Measurements from ENCODE around the gene C11orf65. TPM values are rescaled to one million over a fixed set of nuclear protein-coding genes. Genes with fewer than 3 reads are reported as not detected.

C11orf65 gene
- total RNA-seq (1 to 10 TPM in 1 of 4 donors, under 1 TPM in 3; 0.44 to 1.0 (median 0.69) TPM), polyA plus RNA-seq (0.54 TPM)
- long read RNA-seq, donor 1 = 0 reads
- long read RNA-seq, donor 2 = 0 reads
- long read RNA-seq, donor 3 = 0 reads
- long read RNA-seq, donor 4, partial matches to known transcripts = 0 of 1 reads
- long read RNA-seq, donor 4, other reads (novel, unspliced or antisense) = 1 of 1 reads

DNA sequence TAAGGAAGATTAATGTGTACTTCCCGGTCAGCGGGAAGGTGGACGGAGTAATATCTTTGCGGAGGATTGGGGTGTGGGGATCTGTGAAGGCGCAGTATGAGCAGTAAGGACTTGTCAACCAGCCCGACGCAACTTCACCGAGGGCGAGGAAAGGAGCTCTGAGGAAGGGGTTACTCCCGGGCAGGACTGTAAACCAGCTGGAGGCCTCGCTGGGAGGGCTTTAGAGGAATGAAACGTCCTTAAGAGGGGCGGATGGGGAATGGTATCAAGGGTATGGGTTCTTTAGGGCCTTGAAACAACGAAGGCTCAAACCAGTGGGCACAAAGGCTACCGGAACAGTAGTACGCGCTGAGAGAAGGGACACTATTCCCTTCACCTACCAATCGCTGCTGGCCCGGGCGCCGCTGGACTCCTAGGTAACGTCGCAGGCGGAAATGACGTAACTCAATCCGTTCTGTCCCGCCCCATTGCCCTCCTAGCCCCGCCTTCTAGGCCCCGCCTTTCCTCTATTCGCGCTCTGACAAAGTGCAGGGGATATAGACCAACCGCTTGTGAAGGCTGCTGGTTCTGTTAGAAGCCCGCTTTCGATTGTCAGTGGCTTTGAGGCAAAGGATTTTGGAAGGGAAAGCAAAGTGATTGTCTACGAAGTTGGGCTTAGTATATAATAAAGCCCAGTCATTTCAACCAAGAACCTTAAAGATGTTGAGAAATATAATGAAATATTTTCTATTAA lies at the start of gene C11orf65:
Gene C11orf65, minus strand, starts transcription at position 439 of the 733 bp plus-strand sequence. CDS start 5,970 bp downstream, outside the sequence.
- H3K27ac ChIP-seq (ENCODE audit: low read length) = peak within 1 kb of the TSS; percentile 98
- intact Hi-C loops (cut with DNase I) = no loop called here
- peak within 1 kb of the TSS; percentile 70 for H3K4me3 ChIP-seq (ENCODE audit: low read length)
- H3K4me1 ChIP-seq (ENCODE audit: control insufficient read depth, insufficient read depth, low read length) = peaks cover 2% of the 10 kb centered on the region
- H3K9me3 ChIP-seq (ENCODE audit: control insufficient read depth, low read length) = no peaks in the 10 kb centered on the region
- DNase-seq (peak; percentile 96 to 98 (median 97)), ATAC-seq (peak; percentile 100)
- H3K27me3 ChIP-seq (ENCODE audit: control insufficient read depth, insufficient read depth) = no peaks in the 10 kb centered on the region
- under 1% methylated on average over 35 of the region's 35 CpGs for WGBS

DNA sequence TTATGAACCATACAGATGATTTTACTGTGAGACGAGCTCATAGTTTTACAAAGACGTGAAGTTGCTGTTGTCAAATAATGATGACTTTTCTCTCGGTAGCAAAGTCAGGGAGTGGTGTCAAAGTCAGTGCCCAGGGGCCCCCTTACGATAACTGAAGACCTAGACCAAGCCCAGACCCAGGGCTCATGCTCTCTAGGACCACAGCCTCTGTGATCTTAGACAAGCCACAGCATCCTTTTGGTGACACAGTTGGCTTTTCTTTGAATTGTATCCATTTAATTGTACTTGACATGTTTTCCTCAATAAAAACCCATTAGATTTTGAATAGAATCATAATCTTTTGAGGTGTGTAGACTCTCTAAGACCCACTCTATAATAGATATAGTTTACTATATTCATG lies 48.8 kb upstream of the C11orf65 start:
- 95% methylated on average over 4 of the region's 4 CpGs for WGBS
- Histone ChIP-seq H3K4me1 (ENCODE audit: control insufficient read depth, insufficient read depth, low read length) (no peaks in the 10 kb centered on the region), H3K9me3 (ENCODE audit: control insufficient read depth, low read length) (no peaks in the 10 kb centered on the region), H3K4me3 (ENCODE audit: low read length) (no peak overlapping the region), H3K27me3 (ENCODE audit: control insufficient read depth, insufficient read depth) (peaks cover 2% of the 10 kb centered on the region), H3K27ac (ENCODE audit: low read length) (no peak overlapping the region)
- intact Hi-C loops (cut with DNase I) = no loop called here
- ATAC-seq (no peak), DNase-seq (no peak)

DNA sequence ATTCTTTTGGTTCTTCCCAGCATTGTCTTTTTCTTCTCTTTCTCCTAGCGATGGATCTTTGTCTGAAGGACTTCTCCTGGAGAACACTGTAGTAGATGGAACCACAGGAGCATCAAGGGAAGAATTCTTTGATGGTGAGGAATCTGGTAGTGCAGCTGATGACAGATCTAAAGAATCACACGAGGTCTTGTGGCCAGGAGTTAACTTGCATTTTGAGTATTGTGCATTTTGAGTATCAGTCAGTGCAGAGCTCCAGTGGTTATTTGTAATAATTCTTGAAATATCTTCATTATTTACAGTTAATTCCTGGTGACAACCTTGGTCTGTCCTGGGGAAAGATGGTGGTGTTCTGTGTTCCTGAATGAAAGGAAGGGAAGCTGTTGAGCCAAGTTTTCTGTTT lies 45.4 kb upstream of the C11orf65 start:
- no peaks in the 10 kb centered on the region for H3K9me3 ChIP-seq (ENCODE audit: control insufficient read depth, low read length)
- no peak for DNase-seq
- WGBS = 68% methylated on average over 2 of the region's 2 CpGs
- no peak overlapping the region for H3K27ac ChIP-seq (ENCODE audit: low read length)
- H3K27me3 ChIP-seq (ENCODE audit: control insufficient read depth, insufficient read depth) = peaks cover 2% of the 10 kb centered on the region
- no peak overlapping the region for H3K4me3 ChIP-seq (ENCODE audit: low read length)
- intact Hi-C loops (cut with DNase I) = no loop called here
- ATAC-seq = no peak
- H3K4me1 ChIP-seq (ENCODE audit: control insufficient read depth, insufficient read depth, low read length) = no peaks in the 10 kb centered on the region

DNA sequence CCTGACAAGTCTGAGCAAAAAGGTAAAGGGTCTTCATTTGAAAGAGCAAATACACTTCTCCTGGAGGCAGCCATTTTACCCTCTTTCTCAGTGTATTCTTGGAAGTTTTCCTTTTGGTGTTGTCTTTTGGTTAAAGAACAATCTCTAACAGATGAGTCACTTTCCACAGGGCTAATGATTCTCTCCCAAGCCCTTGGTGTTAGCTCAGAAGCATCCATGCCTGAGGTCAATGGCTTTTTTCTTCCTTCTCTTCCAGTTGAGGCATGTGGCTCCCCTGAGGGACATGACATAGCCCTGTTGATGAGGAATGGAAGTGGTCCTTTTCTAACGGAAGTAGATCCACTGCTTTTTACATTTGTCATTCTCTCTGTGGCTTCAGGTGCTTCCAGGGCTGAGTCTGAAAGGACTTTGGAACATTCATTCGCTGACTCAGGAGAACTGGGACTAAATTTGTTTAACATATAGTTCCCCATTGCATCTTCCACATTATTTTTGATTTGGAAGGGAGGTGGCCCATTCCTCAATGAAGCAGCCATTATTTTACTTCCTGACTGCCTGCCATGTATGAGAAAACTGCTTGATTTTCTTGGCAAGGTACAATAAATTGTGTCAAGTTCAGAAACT lies 44.6 kb upstream of the C11orf65 start:
- H3K9me3 ChIP-seq (ENCODE audit: control insufficient read depth, low read length) = no peaks in the 10 kb centered on the region
- no peak for DNase-seq
- H3K4me1 ChIP-seq (ENCODE audit: control insufficient read depth, insufficient read depth, low read length) = no peaks in the 10 kb centered on the region
- no peak overlapping the region for H3K4me3 ChIP-seq (ENCODE audit: low read length)
- WGBS = 87% methylated on average over 2 of the region's 2 CpGs
- peaks cover 2% of the 10 kb centered on the region for H3K27me3 ChIP-seq (ENCODE audit: control insufficient read depth, insufficient read depth)
- intact Hi-C loops (cut with DNase I) = no loop called here
- no peak for ATAC-seq
- no peak overlapping the region for H3K27ac ChIP-seq (ENCODE audit: low read length)

DNA sequence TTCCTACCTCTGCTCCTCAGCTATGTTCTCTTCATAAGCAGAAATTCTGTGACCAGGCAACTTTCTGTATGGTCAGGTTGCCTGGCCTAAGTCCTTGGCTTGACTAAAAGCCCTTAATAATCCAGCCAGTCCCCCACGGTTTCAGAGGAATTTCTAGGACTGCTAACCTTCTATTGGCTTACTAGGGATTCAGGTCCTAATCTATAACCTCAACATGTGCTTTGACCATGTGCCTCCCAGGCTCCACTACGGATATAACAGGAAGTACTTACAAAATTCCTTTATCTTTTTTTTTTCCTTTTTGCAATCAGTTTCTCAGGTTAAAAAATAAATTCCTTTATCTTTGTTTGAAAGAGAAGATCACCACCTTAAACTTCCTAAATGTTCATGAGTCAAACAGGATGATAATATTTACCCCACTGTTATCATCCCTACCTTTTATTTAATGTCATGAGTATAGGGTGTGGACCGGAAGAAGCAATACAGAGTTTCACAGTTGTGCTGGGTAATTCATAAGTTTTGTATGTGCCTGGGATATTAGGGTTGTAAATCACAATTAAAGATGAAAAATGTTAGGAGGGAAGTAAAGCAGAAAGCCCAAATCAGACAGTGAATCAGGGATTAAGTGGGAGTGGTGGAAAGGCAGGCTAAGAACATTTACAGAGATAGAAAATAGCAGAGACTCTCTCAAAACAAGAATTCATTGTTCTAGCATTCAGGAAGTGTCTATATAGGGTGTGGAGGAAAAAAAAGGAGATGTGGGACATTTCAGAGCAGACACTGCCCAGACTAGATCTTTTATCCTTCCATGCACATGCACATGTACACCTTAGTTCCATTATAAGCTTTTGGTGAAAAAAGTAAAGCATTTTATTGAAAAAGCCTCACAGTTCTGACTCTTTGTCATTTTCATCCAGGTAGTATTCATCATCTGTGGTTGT lies 41.6 kb upstream of the C11orf65 start:
- DNase-seq = no peak
- intact Hi-C loops (cut with DNase I) = no loop called here
- WGBS = 55% methylated on average over 3 of the region's 3 CpGs

GRCh38 chr11:108501396-108501795 lies 34.1 kb upstream of the C11orf65 start:
- WGBS = 74% methylated on average over 5 of the region's 5 CpGs
- intact Hi-C loops (cut with DNase I) = no loop called here
- H3K4me3 ChIP-seq (ENCODE audit: low read length) = no peak overlapping the region
- H3K9me3 ChIP-seq (ENCODE audit: control insufficient read depth, low read length) = no peaks in the 10 kb centered on the region
- H3K27me3 ChIP-seq (ENCODE audit: control insufficient read depth, insufficient read depth) = no peaks in the 10 kb centered on the region
- DNase-seq (no peak), ATAC-seq (no peak)
- no peaks in the 10 kb centered on the region for H3K4me1 ChIP-seq (ENCODE audit: control insufficient read depth, insufficient read depth, low read length)
- no peak overlapping the region for H3K27ac ChIP-seq (ENCODE audit: low read length)

More for the DNA sequence above, 41.6 kb upstream of the C11orf65 start:
- H3K4me3 ChIP-seq (ENCODE audit: low read length) = no peak overlapping the region
- H3K9me3 ChIP-seq (ENCODE audit: control insufficient read depth, low read length) = no peaks in the 10 kb centered on the region
- no peaks in the 10 kb centered on the region for H3K4me1 ChIP-seq (ENCODE audit: control insufficient read depth, insufficient read depth, low read length)
- H3K27me3 ChIP-seq (ENCODE audit: control insufficient read depth, insufficient read depth) = peaks cover 2% of the 10 kb centered on the region
- ATAC-seq = no peak
- H3K27ac ChIP-seq (ENCODE audit: low read length) = no peak overlapping the region

DNA sequence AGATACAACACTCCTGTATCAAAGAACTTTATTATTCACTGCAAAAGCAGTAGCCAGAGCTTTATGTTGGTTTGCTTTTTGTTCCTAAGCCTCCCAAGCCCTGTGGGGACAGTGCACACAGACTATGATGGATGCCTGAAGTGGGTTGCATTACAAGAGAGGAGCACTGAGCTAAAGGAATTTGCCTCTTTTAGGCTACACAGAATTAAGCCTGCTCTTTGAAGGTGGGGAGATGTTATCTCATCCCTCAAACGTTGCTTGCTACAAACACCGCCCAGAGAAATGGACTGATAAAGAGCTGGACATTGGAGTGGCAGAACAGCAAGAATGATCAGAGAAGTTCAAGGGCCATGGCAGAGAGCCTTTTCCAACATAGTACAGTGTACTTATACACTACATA lies 33.4 kb upstream of the C11orf65 start:
- ATAC-seq = no peak
- DNase-seq = no peak
- Histone ChIP-seq H3K27me3 (ENCODE audit: control insufficient read depth, insufficient read depth) (no peaks in the 10 kb centered on the region), H3K9me3 (ENCODE audit: control insufficient read depth, low read length) (no peaks in the 10 kb centered on the region), H3K4me3 (ENCODE audit: low read length) (no peak overlapping the region), H3K4me1 (ENCODE audit: control insufficient read depth, insufficient read depth, low read length) (no peaks in the 10 kb centered on the region), H3K27ac (ENCODE audit: low read length) (no peak overlapping the region)
- 53% methylated on average over 2 of the region's 2 CpGs for WGBS
- intact Hi-C loops (cut with DNase I) = no loop called here

GRCh38 chr11:108500169-108500568 lies 32.8 kb upstream of the C11orf65 start:
- ATAC-seq = no peak
- intact Hi-C loops (cut with DNase I) = no loop called here
- 93% methylated on average over 4 of the region's 4 CpGs for WGBS
- H3K27me3 ChIP-seq (ENCODE audit: control insufficient read depth, insufficient read depth) = no peaks in the 10 kb centered on the region
- no peak for DNase-seq
- no peak overlapping the region for H3K4me3 ChIP-seq (ENCODE audit: low read length)
- H3K9me3 ChIP-seq (ENCODE audit: control insufficient read depth, low read length) = no peaks in the 10 kb centered on the region
- no peaks in the 10 kb centered on the region for H3K4me1 ChIP-seq (ENCODE audit: control insufficient read depth, insufficient read depth, low read length)
- no peak overlapping the region for H3K27ac ChIP-seq (ENCODE audit: low read length)

- intact Hi-C loops (cut with DNase I) = loop anchor here in 1 of 4 donors (10.0 kb wide), 1 partner anchor 146 kb away; no protein-coding TSS in a partner anchor
- ATAC-seq = no peak
- 63% methylated on average over 29 of the region's 29 CpGs for WGBS
- Histone ChIP-seq H3K4me1 (ENCODE audit: control insufficient read depth, insufficient read depth, low read length) (peaks cover 3% of the 10 kb centered on the region), H3K9me3 (ENCODE audit: control insufficient read depth, low read length) (no peaks in the 10 kb centered on the region), H3K4me3 (ENCODE audit: low read length) (peak overlapping the region; percentile 88), H3K27ac (ENCODE audit: low read length) (peak overlapping the region; percentile 93), H3K27me3 (ENCODE audit: control insufficient read depth, insufficient read depth) (no peaks in the 10 kb centered on the region)
- peak; percentile 14 to 58 (median 50) for DNase-seq
Observed at GRCh38 chr11:108498816-108499408, 31.6 kb upstream of the C11orf65 start.

DNA sequence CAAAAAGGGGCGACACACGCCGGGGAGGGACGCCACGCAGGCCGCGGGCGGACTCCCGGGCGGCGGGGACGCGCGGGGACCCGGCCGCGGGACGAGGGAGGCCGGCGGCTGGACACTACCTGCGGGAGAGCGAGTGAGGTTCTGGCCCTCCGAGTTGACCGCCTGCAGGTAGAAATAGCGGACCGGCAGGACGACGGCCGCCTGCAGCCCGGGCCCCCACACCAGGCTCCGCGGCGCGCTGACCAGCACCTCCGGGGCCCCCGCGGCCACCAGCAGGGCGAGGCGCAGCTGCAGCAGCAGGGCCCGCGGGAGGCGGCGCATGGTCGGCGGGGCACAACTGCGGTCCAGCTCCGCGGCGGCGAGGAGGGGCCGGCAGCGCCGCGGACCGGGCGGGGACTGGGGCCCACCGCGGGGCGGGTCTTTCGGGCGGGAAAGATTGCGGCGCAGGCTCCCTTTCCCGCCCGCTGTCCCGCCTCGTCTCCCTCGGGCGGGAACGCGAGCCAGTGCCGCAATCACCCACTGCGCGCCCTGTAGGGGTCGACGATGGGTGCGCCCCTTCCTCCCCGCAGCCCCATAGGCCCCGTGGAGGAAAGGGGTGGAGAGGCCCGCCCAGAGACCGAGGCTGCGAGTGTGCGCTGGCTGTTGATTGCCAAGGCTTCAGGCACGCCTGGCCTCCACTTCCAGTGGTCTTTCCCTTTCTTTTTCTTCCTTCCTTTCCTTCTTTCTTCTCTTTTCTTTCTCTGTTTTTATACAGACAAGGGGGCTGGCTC lies 30.9 kb upstream of the C11orf65 start, which contains the start of gene POGLUT3:
Gene POGLUT3, minus strand, starts transcription at position 339 of the 770 bp plus-strand sequence. Its CDS starts 18 bp downstream, at position 321.
- DNase-seq (peak; percentile 73 to 88 (median 88)), ATAC-seq (peak; percentile 85 to 91)
- intact Hi-C loops (cut with DNase I) = loop anchor here in 1 of 4 donors (10.0 kb wide), 1 partner anchor 147 kb away; no protein-coding TSS in a partner anchor
- under 1% methylated on average over 84 of the region's 84 CpGs for WGBS
- no peaks in the 10 kb centered on the region for H3K27me3 ChIP-seq (ENCODE audit: control insufficient read depth, insufficient read depth)
- peaks cover 3% of the 10 kb centered on the region for H3K4me1 ChIP-seq (ENCODE audit: control insufficient read depth, insufficient read depth, low read length)
- peak within 1 kb of the TSS; percentile 88 for H3K4me3 ChIP-seq (ENCODE audit: low read length)
- H3K9me3 ChIP-seq (ENCODE audit: control insufficient read depth, low read length) = no peaks in the 10 kb centered on the region
- peak within 1 kb of the TSS; percentile 93 for H3K27ac ChIP-seq (ENCODE audit: low read length)

All from right cardiac atrium (tissue), 5 donors.